Endothelial cell of umbilical vein (primary cell): Measurements from ENCODE around the gene RAI1. TPM values are rescaled to one million over a fixed set of nuclear protein-coding genes. Genes with fewer than 3 reads are reported as not detected.

Source experiments
- BruUV-seq: library from RNA; stranded (reverse); fragments of 400-500 nt; replicated peaks from 2 replicates; lab custom pipeline; 2021; lab: Mats Ljungman, UMichigan
- CTCF ChIA-PET: fragments of 300-600, 350-600 bp; sonication (Branson Sonifier 250); formaldehyde crosslinking; loops from one replicate; lab custom pipeline; 2021; ENCODE audit warnings: antibody characterized with exemption, inconsistent platforms; lab: Charles Lee
- POLR2A ChIA-PET: fragments of 300-600, 350-600 bp; sonication (Branson Sonifier 250); formaldehyde crosslinking; loops from one replicate; lab custom pipeline; 2021; ENCODE audit warnings: antibody characterized with exemption, inconsistent platforms; lab: Charles Lee
- DNase-seq: peaks from one replicate; pipeline ENCODE4 v3.0.0-alpha.2; 2011; ENCODE audit warnings: low read depth, low spot score
- FAIRE-seq: peaks from 2 replicates; lab custom pipeline; 2011; peaks lifted over from hg19 to GRCh38; lab: Jason Lieb, UNC
- H2AFZ ChIP-seq: 2 replicates; pipeline ENCODE4 v1.6.0; 2012; ENCODE audit warnings: low read depth, low read length, control low read depth, inconsistent platforms
- H3K27ac ChIP-seq: 2 replicates; pipeline ENCODE4 v1.5.1; 2011; ENCODE audit warnings: low read depth, mild to moderate bottlenecking, control low read depth, low read length, moderate library complexity; ENCODE audit not compliant: insufficient read depth
- H3K27me3 ChIP-seq, 2 experiments: 2 replicates each; pipeline versions ENCODE4 v1.6.0 to v1.6.1; 2011; ENCODE audit warnings: low read length in 2 of 2, mixed read lengths in 1 of 2; ENCODE audit not compliant: control insufficient read depth in 2 of 2, insufficient read depth in 2 of 2
- H3K36me3 ChIP-seq, 2 experiments: 2 replicates in 1 of 2; 3 replicates in 1 of 2; pipeline ENCODE4 v1.5.1; 2011; ENCODE audit warnings: low read length in 2 of 2, mild to moderate bottlenecking in 1 of 2, moderate library complexity in 1 of 2; ENCODE audit not compliant: control insufficient read depth in 2 of 2, insufficient read depth in 2 of 2; ENCODE audit errors: extremely low read depth in 1 of 2
- H3K4me1 ChIP-seq: 3 replicates; pipeline ENCODE4 v1.5.1; 2011; ENCODE audit warnings: mild to moderate bottlenecking, low read length; ENCODE audit not compliant: control insufficient read depth, insufficient read depth; ENCODE audit errors: extremely low read depth
- H3K4me2 ChIP-seq: 2 replicates; pipeline ENCODE4 v1.6.1; 2011; ENCODE audit warnings: low read length, control low read depth, mixed read lengths; ENCODE audit not compliant: insufficient read depth
- H3K4me3 ChIP-seq, 3 experiments: fragments of 200-600 bp in 1 of 3; sonication (generic), shearing (Covaris generic) in 1 of 3; replicated peaks in 1 of 3; 2 replicates each; pipeline ENCODE4 v1.5.1; 2011 to 2016; ENCODE audit warnings: control low read depth in 3 of 3, low read length in 3 of 3, mild to moderate bottlenecking in 2 of 3, inconsistent platforms in 1 of 3, low read depth in 1 of 3, moderate library complexity in 1 of 3; ENCODE audit not compliant: insufficient read depth in 1 of 3
- H3K79me2 ChIP-seq: 2 replicates; pipeline ENCODE4 v1.6.0; 2012; ENCODE audit warnings: low read length, inconsistent platforms; ENCODE audit not compliant: control insufficient read depth, insufficient read depth
- H3K9ac ChIP-seq: replicated peaks from 2 replicates; pipeline ENCODE3; 2011; ENCODE audit warnings: low read length, control low read depth; ENCODE audit not compliant: insufficient read depth; ENCODE audit errors: extremely low read depth
- H3K9me1 ChIP-seq: replicated peaks from 3 replicates; pipeline ENCODE4 v1.6.0; 2011; ENCODE audit warnings: mild to moderate bottlenecking, low read length; ENCODE audit not compliant: control insufficient read depth, insufficient read depth; ENCODE audit errors: extremely low read depth
- H3K9me3 ChIP-seq: replicated peaks from 2 replicates; pipeline ENCODE4 v1.5.1; 2012; ENCODE audit warnings: low read length, inconsistent platforms; ENCODE audit not compliant: control insufficient read depth, insufficient read depth
- H4K20me1 ChIP-seq: replicated peaks from 2 replicates; pipeline ENCODE3; 2011; ENCODE audit warnings: mild to moderate bottlenecking, low read length; ENCODE audit not compliant: control insufficient read depth, insufficient read depth; ENCODE audit errors: extremely low read depth
- FOS ChIP-seq: IDR thresholded peaks from 2 replicates; pipeline ENCODE4 v1.6.1; 2011; ENCODE audit warnings: mild to moderate bottlenecking, low read length, moderate library complexity, borderline replicate concordance; ENCODE audit not compliant: insufficient read depth
- GATA2 ChIP-seq: IDR thresholded peaks from 2 replicates; pipeline ENCODE4 v1.7.0; 2011; ENCODE audit warnings: low read depth, mild to moderate bottlenecking, moderate library complexity, mixed read lengths, low read length; ENCODE audit not compliant: insufficient read length, insufficient read depth
- JUN ChIP-seq: IDR thresholded peaks from 2 replicates; pipeline ENCODE4 v1.6.1; 2011; ENCODE audit warnings: borderline replicate concordance, low read depth; ENCODE audit not compliant: insufficient read length, insufficient read depth
- MYC ChIP-seq: IDR thresholded peaks from one replicate; pipeline ENCODE4 v1.6.1; 2011; ENCODE audit warnings: mild to moderate bottlenecking, low read depth, low read length
- POLR2AphosphoS5 ChIP-seq: IDR thresholded peaks from 2 replicates; pipeline ENCODE4 v1.6.1; 2012; ENCODE audit warnings: low read depth, mild to moderate bottlenecking, control low read depth, low read length, moderate library complexity; ENCODE audit not compliant: insufficient read depth
- dilution Hi-C: fragments of 300-500 bp; cut with MboI; formaldehyde crosslinking; loops from one replicate; pipeline ENCODE4 v1.15.0; 2019; ENCODE audit warnings: low sequenced_read_pairs; ENCODE audit not compliant: extremely low pct_ligation_motif_present
- intact Hi-C: fragments of 100-400 bp; cut with micrococcal nuclease; formaldehyde crosslinking; loops from one replicate; pipeline ENCODE4 v1.10.0; 2022
- polyA plus RNA-seq, 4 experiments: library from polyadenylated mRNA; depleted of rRNA in 3 of 4; stranded (reverse) in 3 of 4; unstranded in 1 of 4; fragments of >200 nt; gene quantifications; 2 replicates each; pipeline versions ENCODE4 v1.2.1 to v1.2.3, GENCODE V29; 2011 to 2012; ENCODE audit warnings: missing spikeins in 1 of 4
- total RNA-seq: library from RNA; stranded (reverse); gene quantifications from 2 replicates; pipeline ENCODE4 v1.2.3, GENCODE V29; 2021

Gene RAI1
- total and polyA plus RNA-seq, 2 donors (not counting 3 experiments of a cell fraction or from before 2014, with no cell fraction given): 7.8 to 43.3 TPM

- no peaks in the 10 kb centered on the region for H3K4me1 ChIP-seq
- H2AFZ ChIP-seq: no peak overlapping the region
- no peak overlapping the region for H3K4me3 ChIP-seq
- DNase-seq (no peak), FAIRE-seq (peak; percentile 54)
- no peaks in the 10 kb centered on the region for H3K9me1 ChIP-seq
- ChIA-PET POLR2A (no interaction called here), CTCF (interaction anchor here (0.7 kb wide), 1 partner anchor 53 kb away, joined by 4 read pairs; no protein-coding TSS in a partner anchor)
- dilution Hi-C loops: no loop called here
- no peaks in the 10 kb centered on the region for H3K36me3 ChIP-seq
- H3K9me3 ChIP-seq: no peaks in the 10 kb centered on the region
- intact Hi-C loops: loop anchor here (5.0 kb wide), 1 partner anchor 184 kb away; no protein-coding TSS in a partner anchor
- H3K79me2 ChIP-seq: peaks cover 65% of the 10 kb centered on the region
- H3K9ac ChIP-seq: no peak overlapping the region
- no peaks in the 10 kb centered on the region for H4K20me1 ChIP-seq
- TF ChIP-seq POLR2AphosphoS5 (no peak), MYC (no peak), GATA2 (no peak), JUN (no peak), FOS (no peak)
- H3K27ac ChIP-seq: no peak overlapping the region
- H3K4me2 ChIP-seq: no peak overlapping the region
- H3K27me3 ChIP-seq: no peaks in the 10 kb centered on the region
- BruUV-seq: no TSS peak
These were observed 51.8 kb downstream of the RAI1 start for GRCh38 chr17:17732892-17733670.
